HepG2 (cell line): ENCODE results near the gene TUBB4B. TPM values are rescaled to one million over a fixed set of nuclear protein-coding genes. Genes with fewer than 3 reads are reported as not detected.
A peak's percentile ranks its signal among the peaks of the same experiment; 100 is the strongest.

Experiments
- AHDC1 ChIP-seq: sonication (generic); formaldehyde crosslinking; IDR thresholded peaks from 2 replicates; pipeline ENCODE4 v1.5.1; 2020; ENCODE audit warnings: mild to moderate bottlenecking, missing genetic modification reagents, borderline replicate concordance
- GPN1 ChIP-seq: sonication (generic); formaldehyde crosslinking; IDR thresholded peaks from 2 replicates; pipeline ENCODE4 v1.5.1; 2020; ENCODE audit warnings: missing genetic modification reagents, borderline replicate concordance
- HIC2 ChIP-seq: sonication (generic); formaldehyde crosslinking; IDR thresholded peaks from 2 replicates; pipeline ENCODE4 v1.9.0; 2022; ENCODE audit warnings: low read depth, missing genetic modification reagents
- KLF11 ChIP-seq: IDR thresholded peaks from 2 replicates; pipeline ENCODE4 v1.6.1; 2016; ENCODE audit warnings: missing compliant biosample characterization
- MED1 ChIP-seq: sonication (generic); formaldehyde crosslinking; IDR thresholded peaks from 2 replicates; pipeline ENCODE4 v1.4.0; 2020; ENCODE audit warnings: missing genetic modification reagents
- PATZ1 ChIP-seq: sonication (generic); formaldehyde crosslinking; IDR thresholded peaks from 2 replicates; pipeline ENCODE4 v1.4.0; 2020; ENCODE audit warnings: missing genetic modification reagents
- ZNF331 ChIP-seq: sonication (generic); formaldehyde crosslinking; IDR thresholded peaks from 2 replicates; pipeline ENCODE4 v1.4.0; 2020; ENCODE audit warnings: missing genetic modification reagents
- ZNF713 ChIP-seq: sonication (generic); formaldehyde crosslinking; IDR thresholded peaks from 2 replicates; pipeline ENCODE4 v1.4.0; 2020; ENCODE audit warnings: mild to moderate bottlenecking, missing genetic modification reagents
- ZNF720 ChIP-seq: sonication (generic); formaldehyde crosslinking; IDR thresholded peaks from 2 replicates; pipeline ENCODE4 v1.4.0; 2020; ENCODE audit warnings: missing genetic modification reagents
- ZNF746 ChIP-seq: sonication (generic); formaldehyde crosslinking; IDR thresholded peaks from 2 replicates; pipeline ENCODE4 v1.8.0; 2022; ENCODE audit warnings: mild to moderate bottlenecking, missing genetic modification reagents
- ZNF883 ChIP-seq: sonication (generic); formaldehyde crosslinking; IDR thresholded peaks from 2 replicates; pipeline ENCODE4 v1.5.1; 2020; ENCODE audit warnings: mild to moderate bottlenecking, missing genetic modification reagents; ENCODE audit errors: not compliant biosample characterization
- ZSCAN22 ChIP-seq: sonication (generic); formaldehyde crosslinking; IDR thresholded peaks from 2 replicates; pipeline ENCODE4 v1.4.0; 2020; ENCODE audit warnings: mild to moderate bottlenecking, missing genetic modification reagents
- ZSCAN29 ChIP-seq: sonication (generic); formaldehyde crosslinking; conservative IDR thresholded peaks from 2 replicates; pipeline ENCODE4 v1.4.0; 2020; ENCODE audit warnings: mild to moderate bottlenecking, missing genetic modification reagents
- ZSCAN9 ChIP-seq: IDR thresholded peaks from 2 replicates; pipeline ENCODE4 v1.6.1; 2016; ENCODE audit warnings: borderline replicate concordance
- polyA plus RNA-seq, 8 experiments: library from polyadenylated mRNA; depleted of rRNA in 3 of 8; stranded (reverse) in 7 of 8; unstranded in 1 of 8; fragments of >200 nt; fragmentation: Illumina TruSeq in 4 of 8; extraction: Trizol in 4 of 8; gene quantifications; 2 replicates each; pipeline versions ENCODE4 v1.2.1 to v1.2.3, GENCODE V29; 2011 to 2016; ENCODE audit warnings: low read depth in 4 of 8, missing spikeins in 1 of 8, mixed read lengths in 1 of 8; ENCODE audit not compliant: insufficient read depth in 1 of 8
- total RNA-seq, 5 experiments: library from RNA; depleted of rRNA; stranded (reverse); fragments of >200 nt; fragmentation: Illumina TruSeq; extraction: Trizol; gene quantifications; 2 replicates each; pipeline ENCODE4 v1.2.3, GENCODE V29; 2016; ENCODE audit warnings: low read depth in 1 of 5
- TF ChIP-seq, protein P1 (sequence below): sonication (generic); formaldehyde crosslinking; IDR thresholded peaks from 2 replicates; pipeline ENCODE4 v1.4.0; 2020; ENCODE audit warnings: missing genetic modification reagents, borderline replicate concordance
- TF ChIP-seq, protein P2 (sequence below): IDR thresholded peaks from 2 replicates; pipeline ENCODE4 v1.6.1; 2016; ENCODE audit warnings: missing genetic modification reagents, missing compliant biosample characterization
- TF ChIP-seq, protein P3 (sequence below): IDR thresholded peaks from 2 replicates; pipeline ENCODE4 v1.6.1; 2016; ENCODE audit warnings: low read depth, borderline replicate concordance

Gene TUBB4B
- total and polyA plus RNA-seq, 2 of the 13 experiments (the other 11 are each of a cell fraction or from before 2014, with no cell fraction given), result 182 to 412 TPM

- TF ChIP-seq AHDC1 (CRISPR knock-in tag) (peak; percentile 75; the same call in 1 of the 2 replicates), PATZ1 (CRISPR knock-in tag) (peak; percentile 86), ZNF746 (CRISPR knock-in tag) (peak; percentile 93), ZSCAN29 (CRISPR knock-in tag) (peak; percentile 79), ZNF331 (CRISPR knock-in tag) (0 out of 2 replicates have a peak, but pooled peaks have one; percentile 11), ZNF883 (CRISPR knock-in tag) (no peak), HIC2 (peak; percentile 88), ZSCAN9 (CRISPR knock-in tag) (0 out of 2 replicates have a peak, but pooled peaks have one; percentile 32), ZNF720 (CRISPR knock-in tag) (no peak), ZSCAN22 (no peak), KLF11 (CRISPR knock-in tag) (no peak), GPN1 (CRISPR knock-in tag) (no peak), ZNF713 (CRISPR knock-in tag) (peak; percentile 35; the same call in 1 of the 2 replicates), MED1 (peak; percentile 48; the same call in 1 of the 2 replicates)
- TF ChIP-seq, protein P1, sequence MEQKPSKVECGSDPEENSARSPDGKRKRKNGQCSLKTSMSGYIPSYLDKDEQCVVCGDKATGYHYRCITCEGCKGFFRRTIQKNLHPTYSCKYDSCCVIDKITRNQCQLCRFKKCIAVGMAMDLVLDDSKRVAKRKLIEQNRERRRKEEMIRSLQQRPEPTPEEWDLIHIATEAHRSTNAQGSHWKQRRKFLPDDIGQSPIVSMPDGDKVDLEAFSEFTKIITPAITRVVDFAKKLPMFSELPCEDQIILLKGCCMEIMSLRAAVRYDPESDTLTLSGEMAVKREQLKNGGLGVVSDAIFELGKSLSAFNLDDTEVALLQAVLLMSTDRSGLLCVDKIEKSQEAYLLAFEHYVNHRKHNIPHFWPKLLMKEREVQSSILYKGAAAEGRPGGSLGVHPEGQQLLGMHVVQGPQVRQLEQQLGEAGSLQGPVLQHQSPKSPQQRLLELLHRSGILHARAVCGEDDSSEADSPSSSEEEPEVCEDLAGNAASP (CRISPR knock-in tag), result no peak
- TF ChIP-seq, protein P2, sequence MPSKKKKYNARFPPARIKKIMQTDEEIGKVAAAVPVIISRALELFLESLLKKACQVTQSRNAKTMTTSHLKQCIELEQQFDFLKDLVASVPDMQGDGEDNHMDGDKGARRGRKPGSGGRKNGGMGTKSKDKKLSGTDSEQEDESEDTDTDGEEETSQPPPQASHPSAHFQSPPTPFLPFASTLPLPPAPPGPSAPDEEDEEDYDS (CRISPR knock-in tag), result peak; percentile 35; the same call in 1 of the 2 replicates
- TF ChIP-seq, protein P3, sequence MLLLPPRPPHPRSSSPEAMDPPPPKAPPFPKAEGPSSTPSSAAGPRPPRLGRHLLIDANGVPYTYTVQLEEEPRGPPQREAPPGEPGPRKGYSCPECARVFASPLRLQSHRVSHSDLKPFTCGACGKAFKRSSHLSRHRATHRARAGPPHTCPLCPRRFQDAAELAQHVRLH (CRISPR knock-in tag), result peak; percentile 63; the same call in 1 of the 2 replicates
These were observed 11.0 kb upstream of the TUBB4B start (continued) for GRCh38 chr9:137229903-137230704.
